Measurements from ENCODE around the gene C9orf153.

DNA sequence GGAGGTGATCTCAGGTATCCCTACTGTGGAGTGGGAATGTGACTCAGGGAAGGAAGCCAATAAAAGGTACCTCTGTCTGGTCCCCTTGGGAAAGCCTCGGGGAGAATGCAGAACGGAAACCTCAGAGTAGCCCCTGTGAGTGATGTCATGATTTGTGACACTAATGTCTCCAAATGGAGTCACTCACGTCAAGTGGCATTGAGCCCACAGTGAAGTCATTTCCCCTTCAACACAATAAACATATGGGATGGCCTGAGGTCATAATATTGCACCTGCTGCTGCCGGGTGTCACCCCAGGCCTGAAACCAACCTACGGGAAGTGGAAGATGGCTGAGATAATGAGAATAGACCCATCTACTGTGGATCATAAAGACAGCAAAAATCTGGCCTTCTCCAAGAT, 84.2 kb downstream of the C9orf153 start:
- TF ChIP-seq, protein P1, sequence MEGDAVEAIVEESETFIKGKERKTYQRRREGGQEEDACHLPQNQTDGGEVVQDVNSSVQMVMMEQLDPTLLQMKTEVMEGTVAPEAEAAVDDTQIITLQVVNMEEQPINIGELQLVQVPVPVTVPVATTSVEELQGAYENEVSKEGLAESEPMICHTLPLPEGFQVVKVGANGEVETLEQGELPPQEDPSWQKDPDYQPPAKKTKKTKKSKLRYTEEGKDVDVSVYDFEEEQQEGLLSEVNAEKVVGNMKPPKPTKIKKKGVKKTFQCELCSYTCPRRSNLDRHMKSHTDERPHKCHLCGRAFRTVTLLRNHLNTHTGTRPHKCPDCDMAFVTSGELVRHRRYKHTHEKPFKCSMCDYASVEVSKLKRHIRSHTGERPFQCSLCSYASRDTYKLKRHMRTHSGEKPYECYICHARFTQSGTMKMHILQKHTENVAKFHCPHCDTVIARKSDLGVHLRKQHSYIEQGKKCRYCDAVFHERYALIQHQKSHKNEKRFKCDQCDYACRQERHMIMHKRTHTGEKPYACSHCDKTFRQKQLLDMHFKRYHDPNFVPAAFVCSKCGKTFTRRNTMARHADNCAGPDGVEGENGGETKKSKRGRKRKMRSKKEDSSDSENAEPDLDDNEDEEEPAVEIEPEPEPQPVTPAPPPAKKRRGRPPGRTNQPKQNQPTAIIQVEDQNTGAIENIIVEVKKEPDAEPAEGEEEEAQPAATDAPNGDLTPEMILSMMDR (conservative IDR thresholded peaks at IDR 0.05; ENCODE audit: low read depth in 2 of 2): no peak
- TF ChIP-seq POLR2AphosphoS5 (IDR thresholded peaks at IDR 0.05; ENCODE audit: low read depth): no peak
- no peak for TF ChIP-seq EZH2 (IDR thresholded peaks at IDR 0.05; ENCODE audit: low read depth, unreplicated experiment)
- TF ChIP-seq JUNB (IDR thresholded peaks at IDR 0.05; ENCODE audit: unreplicated experiment): no peak
- TF ChIP-seq, protein P2, sequence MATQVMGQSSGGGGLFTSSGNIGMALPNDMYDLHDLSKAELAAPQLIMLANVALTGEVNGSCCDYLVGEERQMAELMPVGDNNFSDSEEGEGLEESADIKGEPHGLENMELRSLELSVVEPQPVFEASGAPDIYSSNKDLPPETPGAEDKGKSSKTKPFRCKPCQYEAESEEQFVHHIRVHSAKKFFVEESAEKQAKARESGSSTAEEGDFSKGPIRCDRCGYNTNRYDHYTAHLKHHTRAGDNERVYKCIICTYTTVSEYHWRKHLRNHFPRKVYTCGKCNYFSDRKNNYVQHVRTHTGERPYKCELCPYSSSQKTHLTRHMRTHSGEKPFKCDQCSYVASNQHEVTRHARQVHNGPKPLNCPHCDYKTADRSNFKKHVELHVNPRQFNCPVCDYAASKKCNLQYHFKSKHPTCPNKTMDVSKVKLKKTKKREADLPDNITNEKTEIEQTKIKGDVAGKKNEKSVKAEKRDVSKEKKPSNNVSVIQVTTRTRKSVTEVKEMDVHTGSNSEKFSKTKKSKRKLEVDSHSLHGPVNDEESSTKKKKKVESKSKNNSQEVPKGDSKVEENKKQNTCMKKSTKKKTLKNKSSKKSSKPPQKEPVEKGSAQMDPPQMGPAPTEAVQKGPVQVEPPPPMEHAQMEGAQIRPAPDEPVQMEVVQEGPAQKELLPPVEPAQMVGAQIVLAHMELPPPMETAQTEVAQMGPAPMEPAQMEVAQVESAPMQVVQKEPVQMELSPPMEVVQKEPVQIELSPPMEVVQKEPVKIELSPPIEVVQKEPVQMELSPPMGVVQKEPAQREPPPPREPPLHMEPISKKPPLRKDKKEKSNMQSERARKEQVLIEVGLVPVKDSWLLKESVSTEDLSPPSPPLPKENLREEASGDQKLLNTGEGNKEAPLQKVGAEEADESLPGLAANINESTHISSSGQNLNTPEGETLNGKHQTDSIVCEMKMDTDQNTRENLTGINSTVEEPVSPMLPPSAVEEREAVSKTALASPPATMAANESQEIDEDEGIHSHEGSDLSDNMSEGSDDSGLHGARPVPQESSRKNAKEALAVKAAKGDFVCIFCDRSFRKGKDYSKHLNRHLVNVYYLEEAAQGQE (IDR thresholded peaks at IDR 0.05; ENCODE audit: unreplicated experiment): no peak
- no peak for TF ChIP-seq STAT1 (IDR thresholded peaks at IDR 0.05; ENCODE audit: unreplicated experiment)
- no peak for TF ChIP-seq ZNF114 (CRISPR knock-in tag; IDR thresholded peaks at IDR 0.05)
- no peak for TF ChIP-seq EZH2phosphoT487 (IDR thresholded peaks at IDR 0.05; ENCODE audit: unreplicated experiment)
- no peak for TF ChIP-seq CREB1 (CRISPR knock-in tag; IDR thresholded peaks at IDR 0.05; ENCODE audit: low read depth)

Measured in GM23338 (cell line).